Endothelial cell (in vitro differentiated cells): Measurements from ENCODE around the gene GRID1. TPM values are rescaled to one million over a fixed set of nuclear protein-coding genes. Genes with fewer than 3 reads are reported as not detected.
A peak's percentile ranks its signal among the peaks of the same experiment; 100 is the strongest.

Experiments
- DNase-seq: peaks from one replicate; pipeline ENCODE4 v3.0.0; 2021; ENCODE audit warnings: low spot score
- H3K27ac Mint-ChIP-seq: one replicate; pipeline ENCODE4 v1.8.0; 2021; ENCODE audit warnings: mixed read lengths, inconsistent platforms; ENCODE audit not compliant: unreplicated experiment
- H3K27me3 Mint-ChIP-seq: one replicate; pipeline ENCODE4 v1.8.0; 2021; ENCODE audit warnings: mild to moderate bottlenecking, moderate library complexity, mixed read lengths, inconsistent platforms; ENCODE audit not compliant: unreplicated experiment
- H3K36me3 Mint-ChIP-seq: one replicate; pipeline ENCODE4 v1.8.0; 2021; ENCODE audit warnings: mild to moderate bottlenecking, low read depth, mixed read lengths, inconsistent platforms; ENCODE audit not compliant: unreplicated experiment
- H3K4me1 Mint-ChIP-seq: one replicate; pipeline ENCODE4 v1.8.0; 2021; ENCODE audit warnings: mild to moderate bottlenecking, mixed read lengths, inconsistent platforms; ENCODE audit not compliant: unreplicated experiment
- H3K4me3 Mint-ChIP-seq: one replicate; pipeline ENCODE4 v1.8.0; 2021; ENCODE audit warnings: mild to moderate bottlenecking, mixed read lengths, inconsistent platforms; ENCODE audit not compliant: unreplicated experiment
- H3K9me3 Mint-ChIP-seq: one replicate; pipeline ENCODE4 v1.8.0; 2021; ENCODE audit warnings: mixed read lengths, inconsistent platforms; ENCODE audit not compliant: unreplicated experiment
- CTCF ChIP-seq: fragments of 200-600 bp; sonication (generic); IDR thresholded peaks from one replicate; pipeline ENCODE4 v1.5.0; 2021; ENCODE audit warnings: antibody characterized with exemption; ENCODE audit not compliant: unreplicated experiment
- long read RNA-seq: library from polyadenylated mRNA; unstranded; transcript quantifications from one replicate; pipeline ENCODE4 v2.0.0, GENCODE V29; 2020; ENCODE audit not compliant: unreplicated experiment
- total RNA-seq: library from RNA; stranded (reverse); fragmentation: NEBNext Ultra II Directional; extraction: Animal tissue kit (Norgen Biotek cat#: 25700); gene quantifications from one replicate; pipeline ENCODE4 v1.2.1, GENCODE V29; 2021; ENCODE audit not compliant: unreplicated experiment

GRID1 gene
- 0.26 TPM for total RNA-seq
- long read RNA-seq = 0 reads

- no peak within 1 kb of the TSS for H3K27ac Mint-ChIP-seq
- peaks cover 10% of the 10 kb centered on the region for H3K4me1 Mint-ChIP-seq
- no peaks in the 10 kb centered on the region for H3K36me3 Mint-ChIP-seq
- TF ChIP-seq CTCF = no peak
- no peaks in the 10 kb centered on the region for H3K9me3 Mint-ChIP-seq
- DNase-seq = peak; percentile 35
- peak within 1 kb of the TSS; percentile 85 for H3K4me3 Mint-ChIP-seq
- H3K27me3 Mint-ChIP-seq = peaks cover 38% of the 10 kb centered on the region
Observed at GRCh38 chr10:86366033-86366901, at the start of gene GRID1. Gene GRID1 (minus strand): TSS chr10:86366795.

- Mint-ChIP-seq H3K27me3 (no peaks in the 10 kb centered on the region), H3K4me3 (no peak overlapping the region), H3K9me3 (no peaks in the 10 kb centered on the region), H3K4me1 (peaks cover 8% of the 10 kb centered on the region), H3K27ac (no peak overlapping the region), H3K36me3 (no peaks in the 10 kb centered on the region)
- no peak for DNase-seq
- no peak for TF ChIP-seq CTCF
Observed at GRCh38 chr10:86415583-86415982, 49.0 kb upstream of the GRID1 start.

- H3K4me1 Mint-ChIP-seq = peaks cover 8% of the 10 kb centered on the region
- no peaks in the 10 kb centered on the region for H3K9me3 Mint-ChIP-seq
- no peak overlapping the region for H3K4me3 Mint-ChIP-seq
- no peak for TF ChIP-seq CTCF
- DNase-seq = no peak
- H3K27ac Mint-ChIP-seq = no peak overlapping the region
- H3K27me3 Mint-ChIP-seq = no peaks in the 10 kb centered on the region
- no peaks in the 10 kb centered on the region for H3K36me3 Mint-ChIP-seq
Observed at GRCh38 chr10:86415116-86415515, 48.5 kb upstream of the GRID1 start.

GRCh38 chr10:86413046-86413728 is 46.6 kb upstream of the GRID1 start:
- DNase-seq = no peak
- TF ChIP-seq CTCF = no peak
- Mint-ChIP-seq H3K36me3 (no peaks in the 10 kb centered on the region), H3K4me1 (peaks cover 8% of the 10 kb centered on the region), H3K4me3 (no peak overlapping the region), H3K9me3 (no peaks in the 10 kb centered on the region), H3K27me3 (no peaks in the 10 kb centered on the region), H3K27ac (no peak overlapping the region)
